Measurements from ENCODE around the gene CERS2. TPM values are rescaled to one million over a fixed set of nuclear protein-coding genes. Genes with fewer than 3 reads are reported as not detected.

CERS2 gene
- total and polyA plus RNA-seq, 4 donors: 212 to 346 (median 278) TPM

GRCh38 chr1:150954708-150955107 lies 19.9 kb downstream of the CERS2 start:
- DNase-seq (ENCODE audit: low spot score): no peak
- WGBS: 96% methylated on average over 3 of the region's 3 CpGs
- Histone ChIP-seq H3K9me3 (ENCODE audit: control insufficient read depth in 4 of 4, low read length in 3 of 4) (no peaks in the 10 kb centered on the region), H3K4me1 (ENCODE audit: control insufficient read depth in 4 of 4, insufficient read depth in 4 of 4, low read length in 3 of 4) (no peaks in the 10 kb centered on the region), H3K9ac (ENCODE audit: low read depth in 1 of 2, low read length in 2 of 2) (no peak overlapping the region), H3K36me3 (ENCODE audit: control insufficient read depth in 4 of 4, insufficient read depth in 3 of 4, low read depth in 1 of 4, low read length in 3 of 4) (peaks cover 3 to 52% (median 38%) of the 10 kb centered on the region in 4 donors), H3K27me3 (ENCODE audit: control insufficient read depth in 4 of 4, insufficient read depth in 4 of 4, low read length in 3 of 4) (no peaks in the 10 kb centered on the region), H3K27ac (ENCODE audit: low read depth in 1 of 2, low read length in 2 of 2) (no peak overlapping the region), H3K4me3 (ENCODE audit: low read depth in 1 of 3, low read length in 3 of 3) (no peak overlapping the region)
- no peak for TF ChIP-seq ATF3 (IDR thresholded peaks at IDR 0.05)
- TF ChIP-seq REST (IDR thresholded peaks at IDR 0.05): no peak
- no peak for TF ChIP-seq CTCF (IDR thresholded peaks at IDR 0.05; ENCODE audit: low read depth, low read length, missing input control)
- no peak for TF ChIP-seq RXRA (IDR thresholded peaks at IDR 0.05)
- no peak for TF ChIP-seq JUND (IDR thresholded peaks at IDR 0.05)
- TF ChIP-seq TAF1 (conservative IDR thresholded peaks at IDR 0.05): no peak
- no peak for TF ChIP-seq NR2F2 (IDR thresholded peaks at IDR 0.05)
- no peak for TF ChIP-seq ZBTB33 (IDR thresholded peaks at IDR 0.05)
- TF ChIP-seq GABPA (IDR thresholded peaks at IDR 0.05 in 1 of 2, conservative IDR thresholded peaks at IDR 0.05 in 1 of 2): no peak
- no peak for TF ChIP-seq RAD21 (IDR thresholded peaks at IDR 0.05)
- no peak for TF ChIP-seq MAX (IDR thresholded peaks at IDR 0.05)

- Histone ChIP-seq H3K27ac (ENCODE audit: low read depth in 1 of 2, low read length in 2 of 2) (no peak overlapping the region), H3K36me3 (ENCODE audit: control insufficient read depth in 4 of 4, insufficient read depth in 3 of 4, low read depth in 1 of 4, low read length in 3 of 4) (peaks cover 12 to 81% (median 56%) of the 10 kb centered on the region in 4 donors), H3K4me1 (ENCODE audit: control insufficient read depth in 4 of 4, insufficient read depth in 4 of 4, low read length in 3 of 4) (no peaks in the 10 kb centered on the region), H3K4me3 (ENCODE audit: low read depth in 1 of 3, low read length in 3 of 3) (no peak overlapping the region), H3K9me3 (ENCODE audit: control insufficient read depth in 4 of 4, low read length in 3 of 4) (no peaks in the 10 kb centered on the region), H3K9ac (ENCODE audit: low read depth in 1 of 2, low read length in 2 of 2) (no peak overlapping the region), H3K27me3 (ENCODE audit: control insufficient read depth in 4 of 4, insufficient read depth in 4 of 4, low read length in 3 of 4) (no peaks in the 10 kb centered on the region)
- no peak for DNase-seq (ENCODE audit: low spot score)
- WGBS: 90% methylated on average over 5 of the region's 5 CpGs
- no peak for TF ChIP-seq FOXA2 (IDR thresholded peaks at IDR 0.05)
- no peak for TF ChIP-seq REST (IDR thresholded peaks at IDR 0.05)
Measured at GRCh38 chr1:150944856-150945255, 29.8 kb downstream of the CERS2 start.

Measured in liver (tissue), 9 donors.